NCI-H2029 treated with DMSO at 0.1 percent for 48 hours (cell line): Measurements from ENCODE around the gene RNU1-2.
"Not testable (repeated sequence)": the region's sequence is repeated elsewhere in the genome, so short reads cannot be mapped to it uniquely, and the experiment has no call there.

ENCODE experiments used
- DNase-seq: peaks from one replicate; lab custom pipeline; 2025; lab: John Stamatoyannopoulos, UW

The RNU1-2 gene

DNA sequence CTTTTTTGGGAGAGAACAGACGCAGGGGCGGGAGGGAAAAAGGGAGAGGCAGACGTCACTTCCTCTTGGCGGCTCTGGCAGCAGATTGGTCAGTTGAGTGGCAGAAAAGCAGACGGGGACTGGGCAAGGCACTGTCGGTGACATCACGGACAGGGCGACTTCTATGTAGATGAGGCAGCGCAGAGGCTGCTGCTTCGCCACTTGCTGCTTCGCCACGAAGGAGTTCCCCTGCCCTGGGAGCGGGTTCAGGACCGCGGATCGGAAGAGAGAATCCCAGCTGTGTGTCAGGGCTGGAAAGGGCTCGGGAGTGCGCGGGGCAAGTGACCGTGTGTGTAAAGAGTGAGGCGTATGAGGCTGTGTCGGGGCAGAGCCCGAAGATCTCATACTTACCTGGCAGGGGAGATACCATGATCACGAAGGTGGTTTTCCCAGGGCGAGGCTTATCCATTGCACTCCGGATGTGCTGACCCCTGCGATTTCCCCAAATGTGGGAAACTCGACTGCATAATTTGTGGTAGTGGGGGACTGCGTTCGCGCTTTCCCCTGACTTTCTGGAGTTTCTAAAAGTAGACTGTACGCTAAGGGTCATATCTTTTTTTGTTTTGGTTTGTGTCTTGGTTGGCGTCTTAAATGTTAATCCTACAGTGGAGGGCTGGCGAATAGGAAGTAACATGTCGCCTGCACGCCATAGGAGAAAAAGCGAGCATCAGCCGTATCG is at the start of gene RNU1-2:
Gene RNU1-2, plus strand, starts transcription at position 383 of the 718 bp plus-strand sequence.
- peak; percentile 77 for DNase-seq

DNA sequence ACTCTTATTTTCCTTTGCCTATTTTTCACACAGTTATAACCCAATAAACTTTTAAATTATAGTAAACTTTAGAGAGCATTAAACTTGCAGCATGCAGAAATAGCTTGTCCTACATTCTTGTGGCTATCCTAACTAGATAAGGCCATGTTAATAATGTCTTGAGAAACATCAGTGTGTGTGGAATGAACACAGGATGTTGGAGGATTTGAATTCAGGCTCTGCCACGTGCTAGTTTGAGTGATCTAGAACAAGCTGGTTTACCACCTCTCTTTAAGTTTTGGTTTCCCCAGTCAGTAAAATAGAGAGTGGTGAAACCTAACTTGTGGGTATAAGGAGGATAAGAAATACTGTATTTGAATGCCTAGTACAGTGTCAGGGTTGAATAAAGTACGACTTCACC is 39.6 kb upstream of the RNU1-2 start:
- not testable (repeated sequence) for DNase-seq

DNA sequence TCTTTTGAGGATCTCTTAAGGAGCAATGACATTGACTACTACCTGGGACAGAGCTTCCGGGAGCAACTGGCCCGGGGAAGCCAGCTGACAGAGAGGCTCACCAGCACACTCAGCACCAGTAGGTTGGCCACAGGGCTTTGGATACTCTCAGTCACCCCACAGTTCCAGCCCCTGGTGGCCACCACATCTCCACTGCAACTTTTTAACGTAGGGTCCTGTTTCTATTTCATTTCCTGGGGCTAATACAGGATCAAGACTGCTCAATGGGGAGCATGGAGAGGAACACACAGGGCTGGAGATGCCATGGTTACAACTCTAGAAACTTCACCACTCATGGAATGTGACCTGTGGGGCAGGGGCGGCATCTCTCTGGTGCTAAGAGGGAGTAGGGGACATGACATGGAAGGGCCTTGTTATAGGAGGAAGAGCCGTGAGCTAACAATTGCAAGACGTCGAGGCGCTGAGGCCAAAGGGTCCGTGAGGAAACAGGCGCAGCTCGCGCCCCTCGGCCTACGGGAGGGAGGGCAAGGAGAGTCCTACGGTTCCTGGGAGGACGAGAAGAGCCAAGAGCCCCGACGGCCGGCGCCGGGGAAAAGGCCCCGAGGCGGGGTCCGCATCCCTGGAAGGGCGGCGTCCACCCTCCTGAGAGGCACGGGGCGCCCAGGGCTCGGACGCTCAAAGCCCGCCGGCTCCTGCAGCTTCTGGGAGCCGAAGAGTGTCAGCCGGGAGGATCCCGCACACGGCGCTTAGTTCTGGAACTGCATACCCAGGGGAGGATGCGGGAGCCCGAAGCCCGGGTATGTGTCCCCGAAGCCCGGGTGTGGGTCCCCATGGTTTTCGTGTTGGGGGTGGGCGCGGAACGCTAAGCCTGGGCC is 36.4 kb upstream of the RNU1-2 start:
- not testable (repeated sequence) for DNase-seq

DNA sequence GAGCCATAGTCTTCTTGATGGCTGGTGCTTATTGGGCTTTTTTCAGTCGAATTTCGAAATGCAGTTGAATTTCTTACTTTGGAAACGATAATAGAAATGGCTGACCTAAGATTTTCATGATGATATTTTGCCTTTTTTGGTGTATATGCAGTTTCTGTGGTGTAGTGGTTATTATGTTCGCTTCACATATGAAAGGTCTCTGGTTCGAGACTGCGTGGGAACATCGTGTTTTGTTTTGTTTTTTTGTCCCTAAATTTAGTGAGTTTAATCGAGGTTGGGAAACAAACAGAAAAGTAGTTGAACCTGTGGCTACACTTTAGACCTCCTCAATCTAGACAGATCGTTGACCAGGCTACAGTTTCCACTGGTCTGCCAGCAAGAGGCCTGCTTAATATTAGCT is 35.7 kb upstream of the RNU1-2 start:
- not testable (repeated sequence) for DNase-seq

DNA sequence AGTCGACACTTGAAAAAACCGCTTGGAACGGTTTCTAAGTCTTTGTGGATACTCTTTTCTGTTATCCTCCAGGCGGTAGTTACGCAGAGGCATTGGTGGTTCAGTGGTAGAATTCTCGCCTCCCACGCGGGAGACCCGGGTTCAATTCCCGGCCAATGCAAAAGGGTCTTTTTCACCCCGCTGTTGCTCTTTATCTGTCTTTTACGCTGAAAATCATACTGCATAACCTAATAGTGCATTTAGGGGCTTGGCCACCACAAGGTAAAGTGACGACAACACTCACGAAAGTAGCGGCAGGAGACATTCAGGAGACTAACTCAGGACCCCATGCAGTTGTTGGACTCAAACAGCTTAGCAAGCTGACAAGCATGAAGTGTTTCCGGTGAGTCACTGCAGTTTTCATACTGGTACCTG is 33.9 kb upstream of the RNU1-2 start:
- not testable (repeated sequence) for DNase-seq

DNA sequence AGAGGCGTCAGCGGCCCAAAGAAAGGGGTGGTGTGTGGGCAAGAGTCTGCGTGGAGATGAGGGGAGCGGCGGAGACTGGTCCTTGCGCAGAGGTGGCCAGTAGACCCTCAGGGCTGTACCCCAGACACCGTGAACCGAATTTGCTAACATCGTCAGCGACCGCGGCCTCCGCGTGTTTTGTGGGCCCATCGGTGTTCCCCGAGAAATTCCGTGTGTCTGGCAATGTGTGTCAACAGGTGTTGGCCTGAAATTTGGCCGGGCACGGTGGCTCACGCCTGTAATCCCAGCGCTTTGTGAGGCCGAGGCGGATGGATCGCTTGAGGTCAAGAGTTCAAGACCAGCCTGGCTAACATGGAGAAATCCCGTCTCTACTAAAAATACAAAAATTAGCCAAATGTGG is 33.4 kb upstream of the RNU1-2 start:
- DNase-seq, result not testable (repeated sequence)

DNA sequence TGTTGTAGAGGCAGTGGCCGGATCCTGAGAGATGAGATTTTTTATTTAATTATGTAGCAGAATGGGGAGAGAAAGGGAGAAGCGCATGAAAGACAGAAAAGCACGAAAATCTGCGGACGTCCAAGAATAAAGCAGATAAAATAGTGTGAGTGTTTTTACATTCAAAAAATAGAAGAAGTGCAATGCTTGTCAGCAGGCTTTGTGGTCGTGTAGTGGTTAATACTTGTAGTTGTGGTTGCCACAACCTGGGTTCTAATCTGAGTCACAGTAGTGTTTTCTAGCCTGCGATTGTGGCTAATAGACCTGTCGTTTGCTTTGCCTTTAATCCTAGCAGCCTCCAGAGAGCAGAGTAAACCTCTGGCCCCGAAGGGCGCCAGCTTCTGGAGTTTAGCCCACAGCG is 32.8 kb upstream of the RNU1-2 start:
- DNase-seq, result not testable (repeated sequence)

DNA sequence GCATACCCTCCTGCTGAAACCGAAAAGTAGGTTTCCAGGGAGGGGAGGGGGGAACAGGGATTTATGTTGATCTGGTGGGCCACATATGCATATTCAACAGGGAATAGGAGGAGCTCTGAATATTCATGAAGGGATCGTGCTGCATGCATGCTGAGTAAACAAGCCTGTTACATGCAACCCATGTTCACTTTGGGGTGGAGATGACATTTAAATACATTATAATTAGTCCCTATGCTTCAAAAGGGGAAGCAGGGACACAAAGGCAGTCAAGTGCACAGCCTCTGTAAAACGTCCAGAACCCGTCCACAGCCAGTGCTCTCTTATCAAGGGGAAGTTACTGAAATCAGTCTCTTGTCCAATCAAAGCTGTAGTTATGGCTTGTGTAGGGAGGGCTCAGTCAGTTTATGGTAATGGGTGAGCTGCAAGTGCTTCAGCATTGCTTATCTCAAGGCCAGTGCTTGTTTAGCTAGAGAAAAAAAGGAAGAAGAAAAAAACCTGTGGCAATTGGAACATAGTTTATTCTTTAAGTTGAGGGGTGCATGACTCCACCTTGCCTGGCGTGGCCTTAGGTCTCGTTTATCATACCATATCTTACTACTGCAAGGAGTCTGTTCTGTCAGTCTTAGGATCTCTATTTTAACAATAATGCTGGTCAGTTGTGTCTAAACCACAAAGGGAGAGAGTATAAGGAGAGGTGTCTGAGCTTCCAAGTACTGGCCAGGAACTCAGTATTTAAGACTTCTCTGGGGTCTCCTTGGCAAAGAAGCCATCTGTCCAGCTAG is 28.7 kb upstream of the RNU1-2 start:
- DNase-seq, result not testable (repeated sequence)

DNA sequence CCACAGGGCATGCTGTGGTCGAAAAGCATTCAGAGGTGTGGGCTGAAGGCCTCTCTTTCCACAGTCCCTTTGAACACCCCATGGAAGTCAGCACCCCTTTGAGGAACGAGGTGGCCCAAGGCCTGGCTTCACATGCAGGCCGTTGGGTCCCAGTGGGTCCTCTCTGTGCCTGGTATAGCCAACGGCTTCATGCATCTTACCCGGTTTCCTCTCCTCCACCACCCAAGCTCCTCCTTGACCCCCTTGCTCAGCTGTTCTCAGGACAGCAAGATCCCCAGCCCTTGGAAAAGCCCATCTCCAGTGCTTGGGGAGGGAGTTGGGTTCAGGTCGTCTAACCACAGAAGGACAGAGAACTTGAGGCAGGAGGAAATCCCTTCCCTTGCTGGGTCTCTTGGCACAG is 27.0 kb upstream of the RNU1-2 start:
- not testable (repeated sequence) for DNase-seq

DNA sequence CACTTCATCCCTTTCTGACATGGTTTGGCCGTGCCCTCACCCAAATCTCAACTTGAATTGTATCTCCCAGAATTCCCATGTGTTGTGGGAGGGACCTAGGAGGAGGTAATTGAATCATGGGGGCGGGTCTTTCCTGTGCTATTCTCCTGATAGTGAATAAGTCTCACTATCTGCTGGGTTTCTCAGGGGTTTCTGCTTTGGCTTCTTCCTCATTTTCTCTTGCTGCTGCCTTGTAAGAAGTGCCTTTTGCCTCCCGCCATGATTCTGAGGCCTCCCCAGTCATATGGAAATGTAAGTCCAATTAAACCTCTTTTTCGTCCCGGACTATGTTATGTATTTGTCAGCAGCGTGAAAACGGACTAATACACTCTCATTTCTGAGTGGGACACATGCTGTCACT is 25.8 kb upstream of the RNU1-2 start:
- DNase-seq, result not testable (repeated sequence)

DNA sequence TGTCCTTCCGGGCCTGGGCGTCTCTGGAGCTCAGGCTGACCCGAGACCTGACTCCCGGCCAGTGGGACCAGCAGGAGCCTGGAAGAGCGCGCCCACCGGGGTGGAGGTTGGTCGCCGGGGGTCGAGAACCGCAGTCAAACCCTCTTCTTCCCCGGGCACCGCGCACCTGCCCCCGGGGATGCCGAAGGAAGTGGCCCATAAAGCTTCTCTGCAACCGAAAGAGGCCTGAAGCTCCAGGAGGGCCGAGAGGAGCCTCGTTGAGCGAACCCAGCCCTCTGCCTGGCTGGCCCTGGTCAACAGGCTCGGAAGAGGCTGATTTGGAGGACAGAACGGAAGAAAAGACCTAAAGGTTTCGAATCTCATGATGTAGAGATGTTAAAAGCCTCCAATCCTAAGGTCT is 24.6 kb upstream of the RNU1-2 start:
- not testable (repeated sequence) for DNase-seq

DNA sequence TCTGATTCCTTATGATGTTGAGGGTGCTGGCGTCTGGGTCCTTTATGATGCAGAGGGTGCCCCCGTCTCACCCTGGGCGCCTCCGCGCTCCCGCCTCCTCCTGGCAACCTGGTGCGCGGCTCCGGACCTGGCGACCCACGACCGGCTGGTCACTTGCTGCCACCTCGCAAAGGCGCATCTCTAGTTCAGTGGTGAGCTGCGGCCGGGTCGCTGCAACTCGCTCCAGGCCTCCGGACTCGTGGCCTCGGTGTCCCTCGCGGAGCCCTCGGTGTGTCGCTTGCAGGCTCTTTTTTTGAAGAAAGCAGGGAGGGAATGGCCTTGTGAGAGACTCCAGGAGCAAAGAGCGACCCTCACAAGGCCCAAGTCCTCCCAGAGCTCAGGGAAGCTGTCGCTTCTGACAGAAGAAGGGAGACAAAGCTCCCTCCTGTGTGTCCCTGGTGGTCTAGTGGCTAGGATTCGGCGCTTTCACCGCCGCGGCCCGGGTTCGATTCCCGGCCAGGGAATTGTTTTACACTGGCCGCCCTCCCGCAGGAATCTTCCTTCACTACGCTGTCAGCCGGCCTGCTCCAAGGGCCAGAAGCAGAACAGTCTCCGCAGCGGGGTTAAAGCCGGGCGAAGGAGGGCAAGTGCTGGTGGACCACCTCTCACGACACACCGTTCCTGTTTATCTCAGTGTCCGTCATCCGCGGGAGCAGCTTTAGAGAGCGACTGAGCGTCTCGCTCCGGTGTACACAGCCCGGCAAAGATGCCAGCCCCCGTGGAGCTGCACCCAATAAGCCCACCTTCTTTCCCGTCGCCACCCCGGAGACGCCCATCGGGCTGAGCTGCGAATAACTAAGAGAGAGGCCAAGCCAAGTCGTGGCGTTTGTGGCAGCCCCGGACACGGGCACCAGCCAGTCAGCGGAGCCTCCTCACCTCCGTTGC is 23.4 kb upstream of the RNU1-2 start:
- DNase-seq, result not testable (repeated sequence)

DNA sequence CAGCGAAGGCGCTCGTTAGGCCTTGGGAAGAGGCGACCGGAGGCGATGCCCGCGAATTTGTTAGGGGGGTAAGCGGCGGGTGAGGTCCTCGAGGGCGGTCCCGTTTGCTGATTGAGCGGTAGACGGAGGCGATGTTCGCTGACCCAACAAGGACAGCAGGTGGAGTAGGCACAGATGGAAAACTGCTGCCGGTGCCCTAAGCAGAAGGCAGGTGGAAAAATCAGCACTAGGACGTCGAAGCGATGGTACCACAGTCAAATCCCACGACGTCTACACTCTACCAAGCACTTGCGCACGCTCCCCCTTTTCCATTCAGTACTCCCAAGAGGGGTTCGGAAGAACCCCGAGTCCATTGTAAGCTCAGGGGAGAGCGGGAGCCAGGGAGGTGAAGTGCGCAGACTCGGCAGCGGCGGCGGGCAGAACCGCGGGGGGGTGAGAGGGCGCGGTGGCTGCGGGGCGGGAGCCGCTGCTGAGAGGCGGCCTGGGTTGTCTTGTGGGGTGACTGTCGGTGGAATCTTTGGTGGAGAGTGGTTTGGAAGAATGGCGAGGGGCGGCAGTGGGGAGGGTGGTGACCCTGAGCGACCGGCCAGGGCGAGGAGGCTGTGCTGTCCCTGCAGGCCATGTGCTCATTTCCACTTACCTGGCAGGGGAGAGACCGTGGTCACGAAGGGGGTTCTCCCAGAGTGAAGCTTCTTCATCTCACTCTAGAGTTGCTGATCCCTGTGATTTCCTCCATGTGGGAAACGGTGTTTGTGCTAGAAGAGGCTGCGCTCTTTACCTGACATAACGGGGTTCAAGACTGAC is 22.5 kb upstream of the RNU1-2 start:
- not testable (repeated sequence) for DNase-seq

DNA sequence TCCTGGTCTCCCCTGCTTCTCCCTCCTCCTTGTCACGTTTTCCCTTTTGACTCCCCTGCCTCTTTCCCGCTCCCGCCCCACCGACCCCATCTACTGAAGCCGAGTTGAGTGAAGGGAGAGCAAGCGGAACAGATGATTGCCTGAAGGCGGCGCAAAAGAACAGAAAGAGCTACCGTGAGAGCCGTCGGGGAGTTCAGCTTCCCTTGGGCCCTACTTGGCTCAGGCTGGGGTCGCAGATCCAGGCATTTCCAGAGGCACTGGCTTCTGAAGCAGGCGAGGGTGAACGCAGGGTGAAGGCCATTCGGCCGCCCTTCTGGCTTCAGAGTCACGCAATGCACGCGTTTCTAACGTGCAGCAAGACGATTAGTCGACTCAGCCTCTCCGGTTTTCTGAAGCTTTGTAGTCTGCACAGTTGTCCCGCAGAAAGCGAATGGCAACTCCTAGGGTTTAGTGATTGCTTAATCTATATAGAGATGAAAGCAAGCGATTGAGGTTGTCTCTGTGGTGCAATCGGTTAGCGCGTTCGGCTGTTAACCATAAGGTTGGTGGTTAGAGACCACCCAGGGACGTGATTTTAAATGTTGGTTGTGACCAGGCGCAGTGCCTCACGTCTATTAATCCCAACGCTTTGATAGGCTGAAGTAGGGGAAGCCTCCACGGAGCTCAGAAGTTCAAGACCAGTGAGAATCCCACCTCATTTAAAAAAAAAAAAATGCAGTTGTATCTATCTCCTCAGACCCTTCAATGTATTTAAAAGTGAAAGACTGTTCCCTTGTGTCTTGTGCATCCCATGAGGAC is 20.6 kb upstream of the RNU1-2 start:
- not testable (repeated sequence) for DNase-seq

DNA sequence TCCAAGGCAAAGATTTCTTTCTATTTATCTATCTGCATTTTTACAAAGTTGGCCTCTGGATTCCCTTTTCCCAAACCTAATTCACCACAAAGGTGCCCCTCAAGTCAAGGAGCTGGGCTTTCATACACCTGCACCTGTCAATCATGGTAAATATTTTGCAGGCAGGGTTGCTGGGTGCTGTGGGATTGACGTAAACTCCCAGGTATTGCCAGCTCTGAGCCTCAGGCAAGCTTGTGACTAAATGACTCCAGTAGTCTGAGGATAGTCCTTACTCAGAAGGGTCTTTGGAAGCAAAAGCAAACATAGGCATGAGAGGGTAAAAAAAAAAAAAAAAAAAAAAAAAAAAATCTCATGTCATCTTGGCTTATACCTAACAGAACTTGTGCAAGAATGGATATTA is 14.0 kb upstream of the RNU1-2 start:
- not testable (repeated sequence) for DNase-seq

DNA sequence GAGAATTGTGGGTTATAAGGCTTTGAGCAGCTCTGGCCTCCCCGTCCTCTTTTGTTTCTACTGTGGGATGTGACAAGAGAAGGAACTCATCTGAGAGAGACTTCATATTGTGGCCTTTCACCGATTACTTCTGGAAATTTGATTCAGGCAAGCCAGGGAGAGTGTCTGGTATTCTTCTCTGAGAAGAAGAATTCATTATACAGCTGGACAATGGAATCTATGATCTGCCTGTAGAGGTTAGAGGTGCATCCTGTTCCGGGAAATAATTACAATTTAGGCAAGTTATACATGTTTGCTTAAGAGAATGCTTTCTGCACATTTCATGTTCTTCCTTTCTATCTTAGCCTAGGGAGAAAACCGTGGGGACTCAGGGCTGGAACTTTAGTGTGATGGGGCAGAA is 12.8 kb upstream of the RNU1-2 start:
- no peak for DNase-seq

DNA sequence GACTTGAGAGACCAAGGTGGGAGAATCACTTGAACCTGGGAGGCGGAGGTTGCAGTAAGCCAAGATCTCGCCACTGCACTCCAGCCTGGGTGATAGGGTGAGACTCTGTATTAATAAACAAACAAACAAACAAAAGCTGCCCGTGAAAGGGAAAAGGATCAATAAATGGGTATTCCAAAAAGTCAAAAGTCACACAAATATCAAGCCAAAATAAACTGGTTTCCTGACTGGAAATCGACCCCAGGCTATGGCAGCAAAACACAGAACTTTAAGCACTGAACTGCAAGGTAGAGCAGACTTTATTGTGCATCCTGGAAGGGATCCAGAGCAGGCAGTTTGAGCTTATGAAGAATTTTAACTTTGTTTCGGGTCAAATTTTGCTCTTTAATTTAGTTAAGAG is 11.3 kb upstream of the RNU1-2 start:
- DNase-seq, result not testable (repeated sequence)

DNA sequence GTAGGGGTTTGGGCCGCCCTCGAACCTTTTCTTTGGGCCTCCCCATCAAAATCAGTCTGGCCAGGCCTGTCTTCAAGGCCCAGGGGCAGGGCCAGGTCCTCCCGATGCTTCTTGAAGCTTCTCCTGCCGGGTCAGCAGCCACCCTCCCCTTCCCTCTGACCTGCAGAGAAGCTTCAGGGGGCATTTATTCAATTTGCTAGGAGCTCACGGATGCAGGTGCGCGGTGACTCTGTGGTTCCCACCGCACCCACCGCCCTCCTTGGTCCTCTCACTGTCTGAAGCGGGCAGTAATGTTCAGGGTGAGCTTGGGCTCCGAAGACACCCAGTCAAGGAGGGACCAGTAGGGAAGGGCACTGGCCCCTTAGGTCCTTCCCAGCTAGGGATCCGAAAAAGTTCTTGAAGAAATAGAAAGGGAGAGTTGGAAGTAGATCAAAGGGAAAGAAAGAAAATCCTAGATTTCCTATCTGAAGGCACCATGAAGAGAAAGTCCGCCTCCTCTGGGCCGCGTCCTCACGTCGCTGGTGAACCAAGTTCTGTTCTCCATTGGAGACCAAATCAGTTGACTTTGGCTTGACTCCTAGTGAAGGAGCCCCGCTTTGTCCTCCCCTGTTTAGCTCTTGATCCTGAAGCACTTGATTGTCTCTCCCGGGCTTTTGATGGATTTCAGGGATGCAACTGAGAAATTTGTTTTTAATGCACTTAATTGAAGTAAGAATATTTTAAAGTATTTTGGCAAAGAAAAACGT is 8.7 kb upstream of the RNU1-2 start:
- DNase-seq, result no peak
